Muscle layer of colon (tissue), 2 donors: ENCODE measurements around the gene SUPT3H.
"Not testable (repeated sequence)": the region's sequence is repeated elsewhere in the genome, so short reads cannot be mapped to it uniquely, and the experiment has no call there.

Experiments used
- H3K27ac ChIP-seq: one replicate; pipeline ENCODE4 v1.7.0; 2013; ENCODE audit warnings: low read depth, mild to moderate bottlenecking, low read length, moderate library complexity
- H3K27me3 ChIP-seq, 2 donors: one replicate each; pipeline ENCODE4 v1.7.0; 2013; ENCODE audit warnings: low read length in 2 of 2, mild to moderate bottlenecking in 2 of 2; ENCODE audit not compliant: insufficient read depth in 2 of 2, control insufficient read depth in 1 of 2
- H3K36me3 ChIP-seq: one replicate; pipeline ENCODE4 v1.7.0; 2013; ENCODE audit warnings: mild to moderate bottlenecking, low read length; ENCODE audit not compliant: insufficient read depth
- H3K4me1 ChIP-seq: one replicate; pipeline ENCODE4 v1.7.0; 2013; ENCODE audit warnings: mild to moderate bottlenecking, low read length; ENCODE audit not compliant: insufficient read depth
- H3K4me3 ChIP-seq, 2 donors: one replicate each; pipeline ENCODE4 v1.7.0; 2013; ENCODE audit warnings: low read length in 2 of 2, low read depth in 1 of 2, mild to moderate bottlenecking in 1 of 2, moderate library complexity in 1 of 2
- H3K9ac ChIP-seq: one replicate; pipeline ENCODE4 v1.7.0; 2013; ENCODE audit warnings: low read length
- H3K9me3 ChIP-seq: one replicate; pipeline ENCODE4 v1.7.0; 2013; ENCODE audit warnings: mild to moderate bottlenecking, low read length
- donor health status: abdominal sarcoma.
- donor health status: Adenocarcinoma of cecum.

SUPT3H gene

GRCh38 chr6:45314146-45314545 is 63.6 kb downstream of the SUPT3H start:
- H3K4me3 ChIP-seq: no peak overlapping the region
- H3K9ac ChIP-seq: no peak overlapping the region
- no peaks in the 10 kb centered on the region for H3K27me3 ChIP-seq
- H3K27ac ChIP-seq: no peak overlapping the region
- H3K36me3 ChIP-seq: no peaks in the 10 kb centered on the region
- no peaks in the 10 kb centered on the region for H3K9me3 ChIP-seq
- H3K4me1 ChIP-seq: no peaks in the 10 kb centered on the region

GRCh38 chr6:45310118-45310788 is 67.5 kb downstream of the SUPT3H start:
- Histone ChIP-seq H3K4me3 (no peak overlapping the region), H3K27ac (no peak overlapping the region), H3K4me1 (no peaks in the 10 kb centered on the region), H3K27me3 (no peaks in the 10 kb centered on the region), H3K9me3 (no peaks in the 10 kb centered on the region), H3K9ac (no peak overlapping the region), H3K36me3 (no peaks in the 10 kb centered on the region)

- Histone ChIP-seq H3K36me3 (no peaks in the 10 kb centered on the region), H3K9ac (no peak overlapping the region), H3K27ac (no peak overlapping the region), H3K4me3 (no peak overlapping the region), H3K27me3 (no peaks in the 10 kb centered on the region), H3K4me1 (no peaks in the 10 kb centered on the region), H3K9me3 (no peaks in the 10 kb centered on the region)
Measured at GRCh38 chr6:45305546-45305945, 72.2 kb downstream of the SUPT3H start.

- Histone ChIP-seq H3K27me3 (no peaks in the 10 kb centered on the region), H3K36me3 (no peaks in the 10 kb centered on the region), H3K4me3 (no peak overlapping the region), H3K4me1 (no peaks in the 10 kb centered on the region), H3K9ac (no peak overlapping the region), H3K9me3 (no peaks in the 10 kb centered on the region), H3K27ac (no peak overlapping the region)
Measured at GRCh38 chr6:45302832-45303231, 74.9 kb downstream of the SUPT3H start.

GRCh38 chr6:45301348-45302142 is 76.2 kb downstream of the SUPT3H start:
- no peaks in the 10 kb centered on the region for H3K4me1 ChIP-seq
- no peaks in the 10 kb centered on the region for H3K27me3 ChIP-seq
- no peak overlapping the region for H3K27ac ChIP-seq
- H3K36me3 ChIP-seq: no peaks in the 10 kb centered on the region
- no peak overlapping the region for H3K4me3 ChIP-seq
- no peaks in the 10 kb centered on the region for H3K9me3 ChIP-seq
- H3K9ac ChIP-seq: no peak overlapping the region

GRCh38 chr6:45300736-45301135 is 77.0 kb downstream of the SUPT3H start:
- H3K36me3 ChIP-seq: no peaks in the 10 kb centered on the region
- H3K9ac ChIP-seq: no peak overlapping the region
- no peak overlapping the region for H3K4me3 ChIP-seq
- H3K27me3 ChIP-seq: no peaks in the 10 kb centered on the region
- H3K4me1 ChIP-seq: no peaks in the 10 kb centered on the region
- no peak overlapping the region for H3K27ac ChIP-seq
- H3K9me3 ChIP-seq: no peaks in the 10 kb centered on the region

GRCh38 chr6:45299096-45299581 is 78.6 kb downstream of the SUPT3H start:
- H3K36me3 ChIP-seq: no peaks in the 10 kb centered on the region
- H3K27ac ChIP-seq: no peak overlapping the region
- H3K9me3 ChIP-seq: no peaks in the 10 kb centered on the region
- H3K9ac ChIP-seq: no peak overlapping the region
- H3K4me1 ChIP-seq: no peaks in the 10 kb centered on the region
- H3K27me3 ChIP-seq: no peaks in the 10 kb centered on the region
- H3K4me3 ChIP-seq: no peak overlapping the region

GRCh38 chr6:45297320-45297719 is 80.4 kb downstream of the SUPT3H start:
- Histone ChIP-seq H3K9ac (no peak overlapping the region), H3K9me3 (no peaks in the 10 kb centered on the region), H3K4me1 (no peaks in the 10 kb centered on the region), H3K4me3 (no peak overlapping the region), H3K36me3 (no peaks in the 10 kb centered on the region), H3K27ac (no peak overlapping the region), H3K27me3 (no peaks in the 10 kb centered on the region)

- H3K27me3 ChIP-seq, H3K4me1 ChIP-seq, H3K4me3 ChIP-seq, H3K9me3 ChIP-seq, H3K9ac ChIP-seq, H3K27ac ChIP-seq, H3K36me3 ChIP-seq: not testable (repeated sequence)
Measured at GRCh38 chr6:45294065-45294701, 83.6 kb downstream of the SUPT3H start.

- H3K36me3 ChIP-seq: no peaks in the 10 kb centered on the region
- H3K4me3 ChIP-seq: no peak overlapping the region
- H3K27ac ChIP-seq: no peak overlapping the region
- H3K27me3 ChIP-seq: no peaks in the 10 kb centered on the region
- H3K4me1 ChIP-seq: no peaks in the 10 kb centered on the region
- no peaks in the 10 kb centered on the region for H3K9me3 ChIP-seq
- H3K9ac ChIP-seq: no peak overlapping the region
Measured at GRCh38 chr6:45293306-45293705, 84.4 kb downstream of the SUPT3H start.

GRCh38 chr6:45289751-45290514 is 87.8 kb downstream of the SUPT3H start:
- Histone ChIP-seq H3K27me3 (no peaks in the 10 kb centered on the region), H3K36me3 (no peaks in the 10 kb centered on the region), H3K4me1 (no peaks in the 10 kb centered on the region), H3K9ac (no peak overlapping the region), H3K27ac (no peak overlapping the region), H3K9me3 (no peaks in the 10 kb centered on the region), H3K4me3 (no peak overlapping the region)
